HG03039 (cell line): Measurements from ENCODE around the gene SULF2.

Experiments
- ATAC-seq: cut with Tn5 transposase; IDR thresholded peaks from one replicate; pipeline ENCODE4 v1.9.1; 2021; ENCODE audit warnings: mild to moderate bottlenecking, moderate library complexity; ENCODE audit not compliant: unreplicated experiment

Gene SULF2

DNA sequence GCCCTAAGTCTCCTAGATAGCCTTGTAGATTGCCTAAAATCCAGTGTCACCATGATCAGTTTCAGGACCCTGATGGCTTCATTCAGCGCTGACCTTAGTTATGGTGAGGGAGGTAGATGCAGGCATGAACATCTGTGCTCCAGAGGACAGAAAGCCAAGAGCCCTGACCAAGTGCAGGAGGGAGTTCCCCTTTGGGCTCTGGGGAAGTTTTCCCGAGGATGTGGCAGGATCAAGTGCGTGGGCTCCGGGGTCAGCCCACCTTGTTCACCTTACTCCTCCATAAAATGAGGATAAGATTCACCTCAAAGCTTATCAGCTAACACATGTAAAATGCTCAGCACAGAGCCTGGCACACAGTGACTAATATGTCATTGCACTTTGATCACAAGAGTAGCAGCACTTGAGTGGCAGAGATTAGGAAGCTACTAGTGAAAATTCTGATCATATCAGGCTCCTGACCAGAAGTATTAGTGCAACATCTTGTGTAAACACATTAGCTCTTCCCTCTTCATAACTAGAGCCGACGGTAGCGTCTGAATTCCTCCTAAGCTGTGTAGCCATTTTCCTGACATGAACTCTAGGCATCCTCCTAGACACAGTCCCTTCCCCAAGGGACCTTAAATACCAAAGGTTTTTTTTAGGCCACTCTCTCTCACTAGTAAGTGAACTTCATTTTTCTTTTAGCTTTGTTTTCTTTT is 125.2 kb downstream of the SULF2 start:
- ATAC-seq, result no peak

DNA sequence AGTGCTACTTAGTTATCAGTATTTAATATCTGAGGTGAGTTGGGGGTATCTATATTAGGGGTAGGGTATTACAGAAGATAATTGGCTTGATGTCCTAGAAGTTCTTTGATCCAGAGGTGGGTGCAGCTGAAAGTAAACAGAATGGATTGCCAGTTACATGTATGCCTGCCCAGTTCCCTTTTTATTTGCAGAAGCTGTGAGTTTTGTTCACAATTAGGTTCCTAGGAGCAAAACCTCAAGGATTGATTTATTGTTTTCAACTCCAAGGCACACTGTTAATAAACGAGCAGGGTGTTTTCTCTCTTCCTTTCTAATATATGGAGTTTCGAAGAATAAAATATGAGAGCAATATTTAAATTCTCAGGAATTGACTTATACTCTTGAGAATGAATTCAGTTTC is 129.0 kb downstream of the SULF2 start:
- no peak for ATAC-seq

- no peak for ATAC-seq
Measured at GRCh38 chr20:47655635-47656034, 129.6 kb downstream of the SULF2 start.

DNA sequence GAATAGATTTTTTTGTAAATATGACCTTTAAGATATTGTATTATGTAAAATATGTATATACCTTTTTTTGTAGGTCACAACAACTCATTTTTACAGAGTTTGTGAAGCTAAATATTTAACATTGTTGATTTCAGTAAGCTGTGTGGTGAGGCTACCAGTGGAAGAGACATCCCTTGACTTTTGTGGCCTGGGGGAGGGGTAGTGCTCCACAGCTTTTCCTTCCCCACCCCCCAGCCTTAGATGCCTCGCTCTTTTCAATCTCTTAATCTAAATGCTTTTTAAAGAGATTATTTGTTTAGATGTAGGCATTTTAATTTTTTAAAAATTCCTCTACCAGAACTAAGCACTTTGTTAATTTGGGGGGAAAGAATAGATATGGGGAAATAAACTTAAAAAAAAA is 130.9 kb downstream of the SULF2 start:
- ATAC-seq, result no peak

DNA sequence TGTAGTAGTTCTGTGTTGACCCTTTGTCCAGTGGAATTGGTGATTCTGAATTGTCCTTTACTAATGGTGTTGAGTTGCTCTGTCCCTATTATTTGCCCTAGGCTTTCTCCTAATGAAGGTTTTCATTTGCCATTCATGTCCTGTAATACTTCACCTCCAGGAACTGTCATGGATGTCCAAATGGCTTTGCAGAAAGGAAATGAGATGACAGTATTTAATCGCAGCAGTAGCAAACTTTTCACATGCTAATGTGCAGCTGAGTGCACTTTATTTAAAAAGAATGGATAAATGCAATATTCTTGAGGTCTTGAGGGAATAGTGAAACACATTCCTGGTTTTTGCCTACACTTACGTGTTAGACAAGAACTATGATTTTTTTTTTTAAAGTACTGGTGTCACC is 131.4 kb downstream of the SULF2 start:
- no peak for ATAC-seq

GRCh38 chr20:47652794-47653193 is 132.5 kb downstream of the SULF2 start:
- ATAC-seq, result no peak

DNA sequence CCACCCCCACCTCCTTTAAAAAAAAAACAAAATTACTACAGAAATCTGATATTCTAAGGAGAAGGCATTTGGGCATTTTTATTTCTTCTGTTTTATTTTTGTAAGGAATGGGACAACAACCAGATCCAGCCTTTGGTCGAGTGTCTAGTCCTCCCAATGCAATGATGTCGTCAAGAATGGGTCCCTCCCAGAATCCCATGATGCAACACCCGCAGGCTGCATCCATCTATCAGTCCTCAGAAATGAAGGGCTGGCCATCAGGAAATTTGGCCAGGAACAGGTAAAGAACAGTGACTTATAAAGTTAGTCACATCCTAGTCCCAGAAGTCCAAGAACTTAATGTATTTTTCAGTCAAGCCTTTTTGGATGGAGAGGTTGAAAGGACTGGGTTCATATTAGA is 133.0 kb downstream of the SULF2 start:
- ATAC-seq, result no peak

- ATAC-seq, result no peak
Measured at GRCh38 chr20:47648943-47649342, 136.3 kb downstream of the SULF2 start.

DNA sequence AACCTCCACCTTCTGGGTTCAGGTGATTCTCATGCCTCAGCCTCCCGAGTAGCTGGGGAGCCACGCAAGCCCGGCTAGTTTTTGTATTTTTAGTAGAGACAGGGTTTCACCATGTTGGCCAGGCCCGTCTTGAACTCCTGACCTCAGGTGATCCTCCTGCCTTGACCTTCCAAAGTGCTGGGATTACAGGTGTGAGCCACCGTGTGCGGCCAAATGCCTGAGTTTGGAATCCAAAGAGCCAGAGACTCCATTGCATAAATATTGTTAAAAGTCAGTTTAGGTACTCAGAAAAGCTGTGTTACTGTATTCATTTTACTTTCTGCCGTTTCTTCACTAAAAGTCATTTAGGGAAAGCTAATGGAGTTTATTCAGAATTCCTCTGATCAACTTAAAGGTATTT is 137.3 kb downstream of the SULF2 start:
- no peak for ATAC-seq

DNA sequence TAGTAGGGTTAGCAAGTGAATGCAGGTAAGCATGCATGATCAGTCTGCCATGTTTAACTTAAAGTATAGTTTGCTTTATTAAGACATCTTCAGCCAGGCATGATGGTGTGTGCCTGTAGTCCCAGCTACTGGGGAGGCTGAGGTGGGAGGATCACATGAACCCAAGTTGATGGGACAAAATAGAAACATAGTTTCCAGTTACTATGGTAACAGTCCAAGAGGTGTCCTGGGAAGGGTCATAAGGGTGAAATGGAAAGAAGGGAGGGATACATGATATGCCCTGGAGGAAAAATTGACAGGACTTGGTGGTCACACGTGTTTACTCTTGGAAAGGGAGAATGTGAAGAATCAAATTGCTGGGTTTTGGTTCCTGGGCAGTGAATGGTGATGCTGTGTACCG is 139.6 kb downstream of the SULF2 start:
- no peak for ATAC-seq

DNA sequence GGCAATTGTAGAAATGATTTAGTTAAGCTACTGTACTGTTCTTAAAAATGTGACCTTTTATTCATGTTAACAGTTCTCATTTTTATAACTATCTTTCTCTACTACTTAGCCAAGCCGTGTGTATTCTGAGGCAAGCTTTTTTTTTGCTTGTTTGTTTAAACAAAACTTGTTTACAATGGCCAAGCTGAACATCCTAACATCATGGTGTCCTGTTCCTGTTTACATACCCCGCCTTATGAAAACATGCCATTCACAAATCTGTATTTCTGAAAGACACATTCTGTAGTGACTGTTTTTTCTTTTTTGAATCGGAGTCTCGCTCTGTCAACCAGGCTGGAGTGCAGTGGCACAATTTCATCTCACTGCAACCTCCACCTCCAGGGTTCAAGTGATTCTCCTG is 142.7 kb downstream of the SULF2 start:
- no peak for ATAC-seq

- ATAC-seq, result no peak
Measured at GRCh38 chr20:47642118-47642517, 143.2 kb downstream of the SULF2 start.

DNA sequence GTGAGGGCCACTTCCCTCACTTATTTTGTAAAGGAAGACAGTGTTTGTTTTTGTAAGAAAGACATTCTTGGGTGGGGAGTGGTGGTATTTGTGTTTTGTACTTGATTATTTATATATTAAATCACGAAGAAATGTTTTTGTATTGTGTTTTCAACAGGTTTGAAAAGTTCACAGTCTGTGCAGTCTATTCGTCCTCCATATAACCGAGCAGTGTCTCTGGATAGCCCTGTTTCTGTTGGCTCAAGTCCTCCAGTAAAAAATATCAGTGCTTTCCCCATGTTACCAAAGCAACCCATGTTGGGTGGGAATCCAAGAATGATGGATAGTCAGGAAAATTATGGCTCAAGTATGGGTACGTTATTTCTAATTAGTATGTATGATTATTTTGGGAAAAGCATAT is 146.4 kb downstream of the SULF2 start:
- no peak for ATAC-seq

GRCh38 chr20:47635256-47635655 is 150.0 kb downstream of the SULF2 start:
- no peak for ATAC-seq

- ATAC-seq, result no peak
Measured at GRCh38 chr20:47631078-47631477, 154.2 kb downstream of the SULF2 start.

- ATAC-seq, result no peak
Measured at GRCh38 chr20:47629907-47630306, 155.4 kb downstream of the SULF2 start.

GRCh38 chr20:47627540-47627939 is 157.7 kb downstream of the SULF2 start:
- no peak for ATAC-seq

DNA sequence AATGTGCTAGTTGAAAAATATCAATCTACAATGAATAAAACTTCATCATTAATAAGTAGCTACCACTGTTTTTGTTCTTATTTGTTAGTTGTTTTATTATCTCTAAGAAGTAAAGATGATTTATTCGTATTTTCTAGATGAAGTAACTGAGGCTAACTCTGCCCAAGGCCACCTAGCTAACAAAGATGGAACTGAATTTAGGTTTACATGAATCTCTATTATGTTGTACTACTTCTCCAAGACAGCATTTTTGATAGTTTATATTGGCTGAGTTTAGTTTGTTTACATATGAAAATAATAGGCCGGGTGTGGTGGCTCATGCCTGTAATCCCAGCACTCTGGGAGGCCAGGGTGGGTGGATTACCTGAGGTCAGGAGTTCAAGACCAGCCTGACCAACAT is 162.1 kb downstream of the SULF2 start:
- no peak for ATAC-seq

GRCh38 chr20:47622118-47622665 is 163.1 kb downstream of the SULF2 start:
- no peak for ATAC-seq

- ATAC-seq, result no peak
Measured at GRCh38 chr20:47620808-47621805, 164.2 kb downstream of the SULF2 start.

DNA sequence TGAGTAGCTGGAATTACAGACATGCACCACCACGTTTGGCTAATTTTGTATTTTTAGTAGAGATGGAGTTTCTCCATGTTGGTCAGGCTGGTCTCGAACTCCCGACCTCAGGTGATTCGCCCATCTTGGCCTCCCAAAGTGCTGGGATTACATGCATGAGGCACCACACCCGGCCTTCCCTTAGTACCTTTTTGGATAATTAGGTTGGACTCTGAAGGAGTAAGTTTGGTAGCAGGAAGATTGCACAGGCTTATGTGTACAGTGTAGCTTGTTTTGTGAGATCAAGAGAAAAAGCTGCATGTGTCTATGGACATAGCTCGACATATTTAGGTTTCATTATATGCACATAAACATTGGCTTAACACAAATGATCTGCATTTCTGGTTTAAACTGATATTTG is 166.8 kb downstream of the SULF2 start:
- no peak for ATAC-seq
